ENCODE results near the gene SLC35G6.

Gene SLC35G6

DNA sequence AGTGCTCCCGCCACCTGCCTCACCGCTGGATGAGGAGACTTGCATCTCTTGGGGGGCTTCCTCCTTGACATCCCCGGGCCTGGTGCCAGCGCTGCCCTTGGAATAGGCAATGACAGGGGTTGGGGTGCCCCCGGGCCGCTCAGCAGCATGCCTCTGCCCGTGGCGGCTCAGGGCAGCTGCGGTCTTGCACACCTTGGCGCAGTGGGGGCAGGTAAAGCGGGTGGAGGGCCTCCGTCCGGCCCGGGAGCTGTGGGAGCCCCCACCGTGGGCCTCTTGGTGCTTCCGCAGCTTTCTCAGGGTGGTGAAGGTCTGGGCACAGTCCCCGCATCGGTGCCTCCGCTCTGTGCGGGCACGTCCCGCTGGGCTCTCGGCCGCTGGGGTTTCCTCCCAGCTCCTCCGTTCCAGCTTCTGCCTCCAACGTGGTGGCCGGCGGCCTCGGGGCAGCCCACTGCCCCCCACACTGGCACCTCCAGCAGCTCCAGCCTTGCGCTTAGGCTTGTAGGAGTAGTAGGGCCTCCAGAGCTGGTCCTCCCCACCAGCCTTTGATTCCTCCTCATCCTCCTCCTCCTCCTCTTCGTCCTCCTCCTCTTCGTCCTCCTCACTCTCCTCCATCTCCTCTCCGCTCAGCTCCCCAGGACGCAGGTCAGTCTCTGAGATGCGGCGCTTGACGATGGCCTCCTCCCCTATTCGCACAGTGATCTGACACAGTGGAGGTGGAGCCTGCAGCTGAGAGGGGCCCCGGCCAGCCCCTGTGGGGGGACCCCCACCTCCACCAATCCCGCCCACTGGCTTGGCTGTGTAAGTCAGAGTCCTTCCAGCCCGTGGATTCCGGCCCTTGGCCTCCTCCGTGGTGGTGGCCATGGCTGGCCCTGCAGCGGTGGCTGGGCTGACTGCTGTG lies 18.5 kb upstream of the SLC35G6 start:
- no peak for TF ChIP-seq CTCF (conservative IDR thresholded peaks at IDR 0.05; ENCODE audit: low read depth, low read length)
- H3K4me3 ChIP-seq (ENCODE audit: low read length) = no peak overlapping the region
- no peak for DNase-seq (ENCODE audit: low read depth)

DNA sequence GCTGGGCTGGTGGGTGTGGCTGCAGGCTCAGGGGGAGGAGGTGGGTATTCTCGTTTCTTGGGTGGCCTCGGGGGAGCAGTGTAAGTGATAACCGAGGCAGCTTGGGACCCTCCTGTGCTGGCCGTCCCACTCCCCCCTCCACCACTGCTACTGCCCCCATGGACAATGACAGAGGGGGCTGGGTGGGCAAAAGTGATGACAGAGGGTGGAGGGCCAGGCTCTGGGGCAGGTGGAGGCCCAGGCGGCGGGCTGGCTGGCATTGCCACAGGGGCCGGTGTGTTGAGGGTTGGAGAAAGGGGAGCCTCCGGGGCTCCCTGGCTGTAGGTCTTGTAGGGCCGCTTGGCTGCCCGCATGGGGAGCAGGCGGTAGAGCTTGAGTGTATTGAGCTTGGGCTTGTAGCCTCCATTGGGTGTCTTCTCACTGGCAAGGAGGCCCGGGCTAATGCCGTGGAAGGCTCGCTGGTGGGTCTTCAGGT lies 17.8 kb upstream of the SLC35G6 start:
- TF ChIP-seq CTCF (conservative IDR thresholded peaks at IDR 0.05; ENCODE audit: low read depth, low read length) = no peak
- DNase-seq (ENCODE audit: low read depth) = no peak
- no peak overlapping the region for H3K4me3 ChIP-seq (ENCODE audit: low read length)

GRCh38 chr17:7464081-7464480 lies 17.2 kb upstream of the SLC35G6 start:
- H3K4me3 ChIP-seq (ENCODE audit: low read length) = no peak overlapping the region
- TF ChIP-seq CTCF (conservative IDR thresholded peaks at IDR 0.05; ENCODE audit: low read depth, low read length) = no peak
- DNase-seq (ENCODE audit: low read depth) = no peak

- no peak overlapping the region for H3K4me3 ChIP-seq (ENCODE audit: low read length)
- DNase-seq (ENCODE audit: low read depth) = no peak
- TF ChIP-seq CTCF (conservative IDR thresholded peaks at IDR 0.05; ENCODE audit: low read depth, low read length) = no peak
Observed at GRCh38 chr17:7465597-7466275, 15.5 kb upstream of the SLC35G6 start.

DNA sequence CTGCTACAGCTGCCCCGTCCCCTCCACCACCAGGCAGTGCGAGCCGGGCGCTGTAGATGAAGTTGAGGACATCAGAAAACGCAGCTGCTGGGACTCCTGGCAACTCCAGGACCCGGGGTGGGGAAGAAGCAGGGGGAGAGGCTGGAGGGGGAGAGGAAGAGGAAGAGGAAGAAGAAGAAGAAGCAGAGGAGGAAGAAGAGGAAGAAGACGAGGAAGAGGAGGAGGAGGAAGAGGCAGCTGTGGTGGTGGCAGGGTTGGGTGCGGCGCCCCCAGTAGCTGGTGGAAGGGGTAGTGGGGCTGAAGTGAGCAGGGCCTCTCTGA lies 15.0 kb upstream of the SLC35G6 start:
- H3K4me3 ChIP-seq (ENCODE audit: low read length) = no peak overlapping the region
- TF ChIP-seq CTCF (conservative IDR thresholded peaks at IDR 0.05; ENCODE audit: low read depth, low read length) = no peak
- no peak for DNase-seq (ENCODE audit: low read depth)

DNA sequence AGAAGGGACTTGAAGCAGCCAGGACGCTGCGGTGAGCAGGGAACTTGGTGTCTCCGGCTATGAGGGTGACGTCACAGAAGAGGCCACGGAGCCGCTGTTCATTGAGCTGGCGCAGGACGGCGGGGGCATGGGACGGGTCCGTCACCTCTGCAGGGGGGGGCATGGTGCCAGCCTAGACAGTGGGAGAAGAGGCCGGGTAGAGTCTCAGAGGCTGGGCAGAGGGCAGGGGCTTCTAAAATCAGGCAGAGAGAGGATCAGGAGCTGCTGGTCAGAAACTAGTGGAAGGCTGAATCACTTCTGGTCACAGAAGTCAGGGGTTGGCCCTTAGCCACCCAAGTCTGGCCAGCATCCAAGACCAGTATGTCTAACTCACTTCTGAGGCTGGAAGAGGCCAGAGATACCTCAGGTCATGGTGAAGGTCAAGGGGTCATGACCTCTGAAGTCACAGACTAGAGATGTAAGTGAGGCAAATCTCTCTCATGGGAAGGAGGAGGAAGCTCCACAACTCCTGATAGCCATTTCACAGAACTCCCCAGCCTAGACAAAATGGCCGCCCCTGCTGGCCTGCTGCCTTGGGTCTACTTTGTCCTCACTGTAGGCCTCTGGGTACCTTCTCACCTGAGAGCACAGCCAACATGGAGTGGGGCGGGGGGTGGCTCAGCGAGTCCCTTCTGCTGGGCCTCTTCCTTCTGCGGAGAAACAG lies 14.5 kb upstream of the SLC35G6 start:
- no peak for TF ChIP-seq CTCF (conservative IDR thresholded peaks at IDR 0.05; ENCODE audit: low read depth, low read length)
- DNase-seq (ENCODE audit: low read depth) = no peak
- H3K4me3 ChIP-seq (ENCODE audit: low read length) = no peak overlapping the region

All from retinal pigment epithelial cell (primary cell).